ENCODE data around the gene TMEM258.

Gene TMEM258

GRCh38 chr11:61794579-61794978, 2.2 kb upstream of the TMEM258 start:
- no peak for DNase-seq

GRCh38 chr11:61793829-61794204, 1.4 kb upstream of the TMEM258 start:
- DNase-seq = no peak

- DNase-seq = no peak
Observed at GRCh38 chr11:61793083-61793828, 857 bp upstream of the TMEM258 start.

GRCh38 chr11:61791737-61792309, 576 bp downstream of the TMEM258 start:
- DNase-seq = peak; percentile 50

- DNase-seq = no peak
Observed at GRCh38 chr11:61787928-61788491, 4.4 kb downstream of the TMEM258 start.

- no peak for DNase-seq
Observed at GRCh38 chr11:61785837-61786402, 6.5 kb downstream of the TMEM258 start.

GRCh38 chr11:61784506-61784805, 7.9 kb downstream of the TMEM258 start:
- no peak for DNase-seq

- DNase-seq = no peak
Observed at GRCh38 chr11:61783717-61784505, 8.5 kb downstream of the TMEM258 start.

GRCh38 chr11:61782841-61783240, 9.6 kb downstream of the TMEM258 start:
- no peak for DNase-seq

- no peak for DNase-seq
Observed at GRCh38 chr11:61782299-61782698, 10.1 kb downstream of the TMEM258 start.

GRCh38 chr11:61781585-61781984, 10.8 kb downstream of the TMEM258 start:
- no peak for DNase-seq

- DNase-seq = no peak
Observed at GRCh38 chr11:61780581-61781162, 11.7 kb downstream of the TMEM258 start.

- DNase-seq = no peak
Observed at GRCh38 chr11:61779666-61780525, 12.5 kb downstream of the TMEM258 start.

- no peak for DNase-seq
Observed at GRCh38 chr11:61778920-61779650, 13.3 kb downstream of the TMEM258 start.

- no peak for DNase-seq
Observed at GRCh38 chr11:61778357-61778886, 14.0 kb downstream of the TMEM258 start.

GRCh38 chr11:61777234-61778090, 14.9 kb downstream of the TMEM258 start:
- DNase-seq = peak; percentile 70

- no peak for DNase-seq
Observed at GRCh38 chr11:61776561-61777075, 15.8 kb downstream of the TMEM258 start.

GRCh38 chr11:61775606-61776554, 16.5 kb downstream of the TMEM258 start:
- no peak for DNase-seq

GRCh38 chr11:61775106-61775505, 17.3 kb downstream of the TMEM258 start:
- no peak for DNase-seq

Data from activated CD4-positive, CD25-positive, alpha-beta regulatory T cell treated with anti-CD3 and anti-CD28 coated beads, Interleukin-2, amount 50 U/mL, for 72 hours (primary cell).